ENCODE data around the gene NTNG1. TPM values are rescaled to one million over a fixed set of nuclear protein-coding genes. Genes with fewer than 3 reads are reported as not detected.

The NTNG1 gene
- total RNA-seq, 2 donors from 2014 or later, result not detected

GRCh38 chr1:107499139-107499744 is 358.4 kb downstream of the NTNG1 start:
- peaks cover 19 to 22% of the 10 kb centered on the region in 2 donors for H3K27me3 Mint-ChIP-seq
- no peak overlapping the region for H3K27ac Mint-ChIP-seq
- ATAC-seq, result peak in 1 of 2 donors; percentile 31

GRCh38 chr1:107501081-107501605 is 360.3 kb downstream of the NTNG1 start:
- DNase-seq (ENCODE audit: low spot score), result no peak
- ATAC-seq, result no peak
- no peaks in the 10 kb centered on the region for H3K36me3 Mint-ChIP-seq
- H3K27me3 Mint-ChIP-seq, result peaks cover 11 to 19% of the 10 kb centered on the region in 2 donors
- no peaks in the 10 kb centered on the region for H3K9me3 Mint-ChIP-seq
- no peak overlapping the region for H3K27ac Mint-ChIP-seq
- no peaks in the 10 kb centered on the region for H3K4me1 Mint-ChIP-seq (ENCODE audit: low read depth in 2 of 2)
- H3K4me3 Mint-ChIP-seq, result no peak overlapping the region

More at GRCh38 chr1:107499139-107499744, 358.4 kb downstream of the NTNG1 start:
- no peaks in the 10 kb centered on the region for H3K9me3 Mint-ChIP-seq
- no peaks in the 10 kb centered on the region for H3K4me1 Mint-ChIP-seq (ENCODE audit: low read depth in 2 of 2)
- no peak for DNase-seq (ENCODE audit: low spot score)
- H3K4me3 Mint-ChIP-seq, result no peak overlapping the region
- no peaks in the 10 kb centered on the region for H3K36me3 Mint-ChIP-seq

- no peak for ATAC-seq
Observed at GRCh38 chr1:107510347-107510746, 369.5 kb downstream of the NTNG1 start.

GRCh38 chr1:107512836-107513235 is 372.0 kb downstream of the NTNG1 start:
- ATAC-seq (no peak), DNase-seq (ENCODE audit: low spot score) (no peak)
- no peak overlapping the region for H3K4me3 Mint-ChIP-seq
- no peak overlapping the region for H3K27ac Mint-ChIP-seq
- H3K4me1 Mint-ChIP-seq (ENCODE audit: low read depth in 2 of 2), result no peaks in the 10 kb centered on the region
- H3K27me3 Mint-ChIP-seq, result peaks cover 11 to 25% of the 10 kb centered on the region in 2 donors
- no peaks in the 10 kb centered on the region for H3K9me3 Mint-ChIP-seq
- H3K36me3 Mint-ChIP-seq, result no peaks in the 10 kb centered on the region

More at GRCh38 chr1:107510347-107510746, 369.5 kb downstream of the NTNG1 start:
- no peak overlapping the region for H3K27ac Mint-ChIP-seq
- DNase-seq (ENCODE audit: low spot score), result no peak
- no peaks in the 10 kb centered on the region for H3K36me3 Mint-ChIP-seq
- no peaks in the 10 kb centered on the region for H3K4me1 Mint-ChIP-seq (ENCODE audit: low read depth in 2 of 2)
- peaks cover 15 to 17% of the 10 kb centered on the region in 2 donors for H3K27me3 Mint-ChIP-seq
- no peaks in the 10 kb centered on the region for H3K9me3 Mint-ChIP-seq
- H3K4me3 Mint-ChIP-seq, result no peak overlapping the region

- ATAC-seq (no peak), DNase-seq (ENCODE audit: low spot score) (no peak)
- Mint-ChIP-seq H3K4me3 (no peak overlapping the region), H3K4me1 (ENCODE audit: low read depth in 2 of 2) (no peaks in the 10 kb centered on the region), H3K36me3 (no peaks in the 10 kb centered on the region), H3K27me3 (peaks cover 8 to 27% of the 10 kb centered on the region in 2 donors), H3K27ac (no peak overlapping the region), H3K9me3 (no peaks in the 10 kb centered on the region)
Observed at GRCh38 chr1:107514841-107515240, 374.0 kb downstream of the NTNG1 start.

- no peaks in the 10 kb centered on the region for H3K4me1 Mint-ChIP-seq (ENCODE audit: low read depth in 2 of 2)
Observed at GRCh38 chr1:107515702-107516101, 374.9 kb downstream of the NTNG1 start.

GRCh38 chr1:107523061-107523460 is 382.2 kb downstream of the NTNG1 start:
- no peak overlapping the region for H3K27ac Mint-ChIP-seq
- H3K27me3 Mint-ChIP-seq, result peaks cover 4 to 19% of the 10 kb centered on the region in 2 donors
- peaks cover 7 to 8% of the 10 kb centered on the region in 2 donors for H3K4me1 Mint-ChIP-seq (ENCODE audit: low read depth in 2 of 2)
- ATAC-seq (no peak), DNase-seq (ENCODE audit: low spot score) (no peak)
- H3K36me3 Mint-ChIP-seq, result no peaks in the 10 kb centered on the region
- no peak overlapping the region for H3K4me3 Mint-ChIP-seq
- no peaks in the 10 kb centered on the region for H3K9me3 Mint-ChIP-seq

More at GRCh38 chr1:107515702-107516101, 374.9 kb downstream of the NTNG1 start:
- Mint-ChIP-seq H3K27ac (no peak overlapping the region), H3K9me3 (no peaks in the 10 kb centered on the region), H3K4me3 (no peak overlapping the region), H3K27me3 (peaks cover 8 to 29% of the 10 kb centered on the region in 2 donors), H3K36me3 (no peaks in the 10 kb centered on the region)
- ATAC-seq (peak in 1 of 2 donors; percentile 15), DNase-seq (ENCODE audit: low spot score) (no peak)

- Mint-ChIP-seq H3K27me3 (peaks cover 7 to 25% of the 10 kb centered on the region in 2 donors), H3K4me3 (no peak overlapping the region), H3K27ac (no peak overlapping the region), H3K36me3 (no peaks in the 10 kb centered on the region), H3K4me1 (ENCODE audit: low read depth in 2 of 2) (peaks cover 7 to 8% of the 10 kb centered on the region in 2 donors), H3K9me3 (no peaks in the 10 kb centered on the region)
- ATAC-seq (no peak), DNase-seq (ENCODE audit: low spot score) (no peak)
Observed at GRCh38 chr1:107523736-107524135, 382.9 kb downstream of the NTNG1 start.

GRCh38 chr1:107524301-107524700 is 383.5 kb downstream of the NTNG1 start:
- Mint-ChIP-seq H3K4me1 (ENCODE audit: low read depth in 2 of 2) (peaks cover 7 to 8% of the 10 kb centered on the region in 2 donors), H3K4me3 (no peak overlapping the region), H3K9me3 (no peaks in the 10 kb centered on the region), H3K27ac (no peak overlapping the region), H3K36me3 (no peaks in the 10 kb centered on the region), H3K27me3 (peaks cover 5 to 21% of the 10 kb centered on the region in 2 donors)
- no peak for DNase-seq (ENCODE audit: low spot score)
- ATAC-seq, result no peak

GRCh38 chr1:107525145-107525544 is 384.3 kb downstream of the NTNG1 start:
- peaks cover 10 to 19% of the 10 kb centered on the region in 2 donors for H3K27me3 Mint-ChIP-seq
- H3K9me3 Mint-ChIP-seq, result no peaks in the 10 kb centered on the region
- peaks cover 7 to 8% of the 10 kb centered on the region in 2 donors for H3K4me1 Mint-ChIP-seq (ENCODE audit: low read depth in 2 of 2)
- no peak for ATAC-seq
- H3K27ac Mint-ChIP-seq, result no peak overlapping the region
- no peaks in the 10 kb centered on the region for H3K36me3 Mint-ChIP-seq
- no peak overlapping the region for H3K4me3 Mint-ChIP-seq
- DNase-seq (ENCODE audit: low spot score), result no peak

- peaks cover 7 to 8% of the 10 kb centered on the region in 2 donors for H3K4me1 Mint-ChIP-seq (ENCODE audit: low read depth in 2 of 2)
- no peaks in the 10 kb centered on the region for H3K36me3 Mint-ChIP-seq
- ATAC-seq (no peak), DNase-seq (ENCODE audit: low spot score) (no peak)
- H3K27ac Mint-ChIP-seq, result no peak overlapping the region
- H3K27me3 Mint-ChIP-seq, result peaks cover 15 to 25% of the 10 kb centered on the region in 2 donors
- H3K4me3 Mint-ChIP-seq, result no peak overlapping the region
- H3K9me3 Mint-ChIP-seq, result no peaks in the 10 kb centered on the region
Observed at GRCh38 chr1:107525961-107526360, 385.1 kb downstream of the NTNG1 start.

GRCh38 chr1:107526524-107527198 is 385.8 kb downstream of the NTNG1 start:
- H3K4me1 Mint-ChIP-seq (ENCODE audit: low read depth in 2 of 2), result peaks cover 7 to 8% of the 10 kb centered on the region in 2 donors
- no peak overlapping the region for H3K4me3 Mint-ChIP-seq
- no peaks in the 10 kb centered on the region for H3K9me3 Mint-ChIP-seq
- H3K27ac Mint-ChIP-seq, result no peak overlapping the region
- ATAC-seq, result no peak
- H3K36me3 Mint-ChIP-seq, result no peaks in the 10 kb centered on the region
- DNase-seq (ENCODE audit: low spot score), result no peak
- peaks cover 15 to 30% of the 10 kb centered on the region in 2 donors for H3K27me3 Mint-ChIP-seq

- peaks cover 15 to 41% of the 10 kb centered on the region in 2 donors for H3K27me3 Mint-ChIP-seq
- ATAC-seq (peak in 1 of 2 donors; percentile 53), DNase-seq (ENCODE audit: low spot score) (no peak)
- no peak overlapping the region for H3K4me3 Mint-ChIP-seq
- peaks cover 7 to 8% of the 10 kb centered on the region in 2 donors for H3K4me1 Mint-ChIP-seq (ENCODE audit: low read depth in 2 of 2)
- no peaks in the 10 kb centered on the region for H3K36me3 Mint-ChIP-seq
- no peak overlapping the region for H3K27ac Mint-ChIP-seq
- H3K9me3 Mint-ChIP-seq, result no peaks in the 10 kb centered on the region
Observed at GRCh38 chr1:107529511-107530149, 388.8 kb downstream of the NTNG1 start.

GRCh38 chr1:107530543-107530942 is 389.7 kb downstream of the NTNG1 start:
- H3K4me3 Mint-ChIP-seq, result no peak overlapping the region
- no peak for ATAC-seq
- DNase-seq (ENCODE audit: low spot score), result no peak

More at GRCh38 chr1:107530543-107530942, 389.7 kb downstream of the NTNG1 start:
- Mint-ChIP-seq H3K27ac (no peak overlapping the region), H3K36me3 (no peaks in the 10 kb centered on the region), H3K27me3 (peaks cover 15 to 43% of the 10 kb centered on the region in 2 donors), H3K9me3 (no peaks in the 10 kb centered on the region), H3K4me1 (ENCODE audit: low read depth in 2 of 2) (no peaks in the 10 kb centered on the region)
